Progenitor cell of endocrine pancreas (in vitro differentiated cells): ENCODE measurements around the gene GYPB. TPM values are rescaled to one million over a fixed set of nuclear protein-coding genes. Genes with fewer than 3 reads are reported as not detected.
"Not testable (repeated sequence)": the region's sequence is repeated elsewhere in the genome, so short reads cannot be mapped to it uniquely, and the experiment has no call there.

Source experiments
- DNase-seq: peaks from one replicate; pipeline ENCODE4 v3.0.0; 2021; ENCODE audit warnings: low spot score; ENCODE audit not compliant: unreplicated experiment
- H3K27ac Mint-ChIP-seq: 2 replicates; pipeline ENCODE4 v1.8.0; 2021; ENCODE audit warnings: mild to moderate bottlenecking, moderate library complexity, mixed read lengths
- H3K27me3 Mint-ChIP-seq: 2 replicates; pipeline ENCODE4 v1.8.0; 2021; ENCODE audit warnings: mixed read lengths
- H3K36me3 Mint-ChIP-seq: 2 replicates; pipeline ENCODE4 v1.8.0; 2022; ENCODE audit warnings: mixed read lengths; ENCODE audit not compliant: insufficient read depth
- H3K4me1 Mint-ChIP-seq: 2 replicates; pipeline ENCODE4 v1.8.0; 2021; ENCODE audit warnings: low read depth, mixed read lengths
- H3K4me3 Mint-ChIP-seq: 2 replicates; pipeline ENCODE4 v1.8.0; 2021; ENCODE audit warnings: low read depth, mild to moderate bottlenecking, moderate library complexity, mixed read lengths
- H3K9me3 Mint-ChIP-seq: 2 replicates; pipeline ENCODE4 v1.8.0; 2021; ENCODE audit warnings: low read depth, mixed read lengths
- CTCF ChIP-seq: fragments of 200-600 bp; sonication (generic); IDR thresholded peaks from one replicate; pipeline ENCODE4 v1.5.0; 2021; ENCODE audit warnings: antibody characterized with exemption, mild to moderate bottlenecking; ENCODE audit not compliant: unreplicated experiment
- total RNA-seq: library from RNA; stranded (reverse); gene quantifications from 2 replicates; pipeline ENCODE4 v1.2.1, GENCODE V29; 2021

The GYPB gene
- total RNA-seq, 1 donor from 2014 or later = not detected

DNA sequence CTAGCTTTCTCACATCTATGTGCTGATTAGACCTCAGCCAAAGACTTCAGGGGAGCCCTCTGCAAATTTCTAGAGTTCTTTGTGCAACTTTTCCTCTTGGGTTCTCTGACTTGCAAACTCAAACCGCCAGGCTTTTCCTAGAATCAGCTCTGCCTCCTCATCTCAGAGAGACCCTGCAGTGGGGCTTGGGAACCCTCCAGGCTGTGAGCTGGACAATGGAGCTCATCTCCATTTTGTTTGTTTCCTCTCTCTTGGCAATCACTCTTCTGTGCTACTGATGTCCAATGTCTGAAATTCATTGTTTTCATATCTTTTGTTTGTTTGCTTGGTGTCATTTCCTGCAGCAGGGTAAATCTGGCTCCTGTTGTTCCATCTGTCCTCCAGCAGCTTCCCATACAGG is 33.0 kb downstream of the GYPB start:
- H3K27ac Mint-ChIP-seq = no peak overlapping the region
- H3K36me3 Mint-ChIP-seq = no peaks in the 10 kb centered on the region
- no peak for DNase-seq
- no peaks in the 10 kb centered on the region for H3K27me3 Mint-ChIP-seq
- no peak overlapping the region for H3K4me3 Mint-ChIP-seq
- no peak for TF ChIP-seq CTCF
- peaks cover 4% of the 10 kb centered on the region for H3K4me1 Mint-ChIP-seq
- no peaks in the 10 kb centered on the region for H3K9me3 Mint-ChIP-seq

- H3K27ac Mint-ChIP-seq, H3K36me3 Mint-ChIP-seq, H3K9me3 Mint-ChIP-seq, H3K4me1 Mint-ChIP-seq, DNase-seq, H3K4me3 Mint-ChIP-seq, H3K27me3 Mint-ChIP-seq: not testable (repeated sequence)
These were observed 38.4 kb downstream of the GYPB start for GRCh38 chr4:143980776-143981175.

- not testable (repeated sequence) for H3K4me1 Mint-ChIP-seq, H3K9me3 Mint-ChIP-seq, H3K27me3 Mint-ChIP-seq, H3K4me3 Mint-ChIP-seq, H3K27ac Mint-ChIP-seq, DNase-seq, H3K36me3 Mint-ChIP-seq
These were observed 43.7 kb downstream of the GYPB start for GRCh38 chr4:143975527-143975926.

- not testable (repeated sequence) for H3K27ac Mint-ChIP-seq, H3K27me3 Mint-ChIP-seq, H3K36me3 Mint-ChIP-seq, H3K9me3 Mint-ChIP-seq, DNase-seq, H3K4me1 Mint-ChIP-seq, H3K4me3 Mint-ChIP-seq
These were observed 45.2 kb downstream of the GYPB start for GRCh38 chr4:143974021-143974420.

GRCh38 chr4:143961075-143961474 is 58.1 kb downstream of the GYPB start:
- no peak overlapping the region for H3K4me3 Mint-ChIP-seq
- no peaks in the 10 kb centered on the region for H3K4me1 Mint-ChIP-seq
- H3K27me3 Mint-ChIP-seq = no peaks in the 10 kb centered on the region
- H3K9me3 Mint-ChIP-seq = no peaks in the 10 kb centered on the region
- no peak for DNase-seq
- H3K36me3 Mint-ChIP-seq = no peaks in the 10 kb centered on the region
- no peak for TF ChIP-seq CTCF
- no peak overlapping the region for H3K27ac Mint-ChIP-seq

DNA sequence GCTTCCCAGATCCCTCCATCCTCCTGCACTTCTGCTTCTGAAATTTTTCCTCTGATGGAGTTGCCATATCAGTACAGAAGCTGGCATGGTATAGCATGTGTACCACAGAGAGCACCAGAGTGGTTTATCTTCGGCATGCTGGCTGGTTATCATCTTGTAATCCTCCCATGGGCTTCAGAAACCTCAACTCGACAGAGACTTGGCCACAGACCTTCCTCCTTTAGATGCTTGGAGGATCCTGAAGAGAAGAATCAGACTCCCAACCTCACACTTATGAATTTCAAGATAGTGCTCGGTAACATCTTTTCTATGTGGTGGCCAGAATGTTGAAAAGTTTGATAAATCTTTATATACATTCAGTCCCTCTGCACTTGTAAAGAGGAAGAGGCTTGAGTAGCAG is 63.9 kb downstream of the GYPB start:
- H3K36me3 Mint-ChIP-seq, H3K27me3 Mint-ChIP-seq, H3K27ac Mint-ChIP-seq, DNase-seq, H3K4me1 Mint-ChIP-seq, H3K4me3 Mint-ChIP-seq: not testable (repeated sequence)
- H3K9me3 Mint-ChIP-seq = peaks cover 10% of the 10 kb centered on the region

DNA sequence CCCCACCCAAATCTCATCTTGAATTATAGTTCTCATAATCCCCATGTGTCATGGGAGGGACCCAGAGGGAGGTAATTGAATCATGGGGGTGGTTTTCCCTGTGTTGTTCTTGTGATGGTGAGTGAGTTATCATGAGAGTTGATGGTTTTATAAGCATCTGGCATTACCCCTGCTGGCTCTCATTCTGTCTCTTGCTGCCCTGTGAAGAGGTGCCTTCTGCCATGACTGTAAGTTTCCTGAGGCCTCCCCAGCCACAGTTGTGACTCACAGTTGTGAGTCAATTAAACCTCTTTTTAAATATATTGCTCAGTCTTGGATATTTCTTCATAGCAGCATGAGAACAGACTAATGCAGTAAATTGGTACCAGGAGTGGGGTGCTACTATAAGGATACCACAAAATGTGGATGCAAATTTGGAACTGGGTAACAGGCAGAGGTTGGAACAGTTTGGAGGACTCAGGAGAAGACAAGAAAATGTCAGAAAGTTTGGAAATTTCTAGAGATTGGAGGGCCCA is 67.7 kb downstream of the GYPB start:
- not testable (repeated sequence) for H3K4me3 Mint-ChIP-seq, H3K36me3 Mint-ChIP-seq, DNase-seq, H3K27ac Mint-ChIP-seq, H3K4me1 Mint-ChIP-seq, H3K27me3 Mint-ChIP-seq
- peaks cover 10% of the 10 kb centered on the region for H3K9me3 Mint-ChIP-seq

GRCh38 chr4:143950967-143951366 is 68.2 kb downstream of the GYPB start:
- not testable (repeated sequence) for H3K36me3 Mint-ChIP-seq, H3K27me3 Mint-ChIP-seq

DNA sequence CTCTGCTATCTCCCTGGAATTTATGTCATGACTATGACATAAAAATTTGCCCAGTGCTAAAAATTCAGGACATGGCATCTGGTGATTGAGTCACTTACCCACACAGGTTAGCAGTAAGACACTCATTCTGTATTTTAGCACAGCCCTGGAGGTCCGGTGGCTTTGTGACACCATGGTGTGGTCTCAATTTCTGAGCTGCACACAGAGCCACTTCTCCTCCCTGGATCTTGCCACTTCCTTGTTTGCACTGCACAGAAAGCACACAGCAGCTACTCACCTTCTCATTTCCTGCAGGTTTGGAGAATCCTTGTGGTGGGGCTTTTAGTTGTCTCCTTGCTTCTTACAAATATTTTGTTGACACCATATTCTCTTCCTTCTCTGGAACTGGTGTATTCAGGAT is 69.0 kb downstream of the GYPB start:
- not testable (repeated sequence) for DNase-seq, H3K36me3 Mint-ChIP-seq, H3K4me1 Mint-ChIP-seq, H3K27ac Mint-ChIP-seq, H3K4me3 Mint-ChIP-seq, H3K27me3 Mint-ChIP-seq
- peaks cover 10% of the 10 kb centered on the region for H3K9me3 Mint-ChIP-seq

More at GRCh38 chr4:143950967-143951366, 68.2 kb downstream of the GYPB start:
- not testable (repeated sequence) for H3K4me1 Mint-ChIP-seq, H3K4me3 Mint-ChIP-seq, H3K27ac Mint-ChIP-seq, DNase-seq
- peaks cover 10% of the 10 kb centered on the region for H3K9me3 Mint-ChIP-seq

DNA sequence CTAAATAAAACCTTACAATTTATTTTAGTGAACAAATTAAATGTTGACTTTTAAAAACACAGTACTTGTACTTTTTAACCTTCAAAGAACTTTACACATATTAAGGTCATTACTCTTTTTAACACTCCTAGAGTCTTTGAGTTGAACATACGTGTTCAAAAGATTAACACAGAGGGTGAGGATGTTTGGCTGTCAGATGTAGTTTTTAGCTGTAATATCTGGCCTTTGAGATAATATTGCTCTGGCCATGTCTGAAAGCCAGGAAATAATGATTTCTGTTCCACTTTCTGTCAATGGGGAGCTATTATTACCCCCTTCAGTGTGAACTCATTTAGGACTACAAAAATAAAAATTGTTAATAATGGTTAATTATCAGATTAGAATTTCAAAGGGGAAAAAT is 71.7 kb downstream of the GYPB start:
- not testable (repeated sequence) for H3K27me3 Mint-ChIP-seq, H3K4me1 Mint-ChIP-seq, H3K4me3 Mint-ChIP-seq, H3K36me3 Mint-ChIP-seq, DNase-seq, H3K27ac Mint-ChIP-seq
- peaks cover 10% of the 10 kb centered on the region for H3K9me3 Mint-ChIP-seq
